Measurements from ENCODE around the gene MCM10.
"Not testable (repeated sequence)": the region's sequence is repeated elsewhere in the genome, so short reads cannot be mapped to it uniquely, and the experiment has no call there.

MCM10 gene

GRCh38 chr10:13222566-13222965 lies 61.2 kb downstream of the MCM10 start:
- DNase-seq, result no peak

- DNase-seq, result no peak
Observed at GRCh38 chr10:13223241-13223640, 61.9 kb downstream of the MCM10 start.

GRCh38 chr10:13224210-13224995 lies 63.0 kb downstream of the MCM10 start:
- no peak for DNase-seq

DNA sequence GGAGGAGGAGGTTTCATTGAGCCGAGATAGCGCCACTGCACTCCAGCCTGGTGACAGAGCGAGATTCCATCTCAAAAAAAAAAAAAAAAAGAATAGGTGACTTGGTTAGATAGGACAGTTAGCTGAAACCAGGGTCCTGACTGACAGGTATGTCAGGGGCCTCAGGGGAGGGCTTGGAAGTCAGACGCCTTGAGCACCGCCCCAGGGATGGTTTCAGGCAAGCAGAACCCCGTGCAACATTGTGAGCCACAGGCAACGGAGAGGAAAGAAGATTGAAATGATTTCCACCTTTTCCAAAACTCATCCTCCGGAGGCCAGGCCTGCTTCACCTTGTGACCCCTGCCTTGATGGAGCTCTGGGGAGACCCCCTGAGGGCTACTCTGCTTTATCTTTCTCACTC lies 64.2 kb downstream of the MCM10 start:
- no peak for DNase-seq

GRCh38 chr10:13227031-13227430 lies 65.7 kb downstream of the MCM10 start:
- DNase-seq, result no peak

- DNase-seq, result no peak
Observed at GRCh38 chr10:13231190-13231589, 69.8 kb downstream of the MCM10 start.

DNA sequence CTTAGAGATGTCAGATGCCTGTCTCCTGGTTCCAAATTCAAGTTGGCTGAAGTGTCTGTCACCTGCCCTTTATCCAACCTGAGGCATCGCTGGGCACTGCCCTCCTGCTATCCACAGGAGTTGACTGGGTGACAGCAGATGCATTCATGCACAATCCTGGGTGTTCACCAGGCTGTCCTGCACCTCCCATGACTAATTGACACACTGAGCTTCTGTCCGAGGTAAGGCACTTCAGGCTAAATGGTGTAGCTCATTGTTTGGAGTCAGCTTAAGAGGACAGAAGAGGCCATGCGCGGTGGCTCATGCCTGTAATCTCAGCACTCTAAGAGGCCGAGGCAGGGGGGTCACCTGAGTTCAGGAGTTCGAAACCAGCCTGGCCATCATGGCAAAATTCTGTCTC lies 70.5 kb downstream of the MCM10 start:
- DNase-seq, result no peak

DNA sequence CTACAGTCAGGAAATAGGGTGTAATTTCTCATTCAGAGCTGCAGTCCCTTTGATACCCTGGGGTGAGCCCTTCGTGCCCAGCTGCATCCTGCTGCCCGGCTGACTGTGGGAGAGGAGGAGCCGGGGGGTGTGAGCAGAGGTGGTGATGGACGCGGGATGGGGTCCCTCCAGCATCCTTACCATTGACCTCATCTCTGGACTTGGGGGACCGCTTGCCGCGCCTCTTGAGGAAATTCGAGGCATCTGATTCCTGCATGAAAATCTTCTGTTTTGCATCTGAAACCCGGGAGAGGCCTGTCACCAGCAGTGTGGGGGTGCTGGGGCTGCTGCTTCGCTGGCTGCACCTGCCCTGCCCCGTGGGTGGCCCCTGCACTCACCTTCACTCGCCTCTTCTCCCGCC lies 72.0 kb downstream of the MCM10 start:
- no peak for DNase-seq

- DNase-seq, result no peak
Observed at GRCh38 chr10:13234172-13234571, 72.8 kb downstream of the MCM10 start, which contains the start of gene UCMA. TSS of gene UCMA (minus strand) at chr10:13234374. CDS start at chr10:13234258, 116 bp downstream.

DNA sequence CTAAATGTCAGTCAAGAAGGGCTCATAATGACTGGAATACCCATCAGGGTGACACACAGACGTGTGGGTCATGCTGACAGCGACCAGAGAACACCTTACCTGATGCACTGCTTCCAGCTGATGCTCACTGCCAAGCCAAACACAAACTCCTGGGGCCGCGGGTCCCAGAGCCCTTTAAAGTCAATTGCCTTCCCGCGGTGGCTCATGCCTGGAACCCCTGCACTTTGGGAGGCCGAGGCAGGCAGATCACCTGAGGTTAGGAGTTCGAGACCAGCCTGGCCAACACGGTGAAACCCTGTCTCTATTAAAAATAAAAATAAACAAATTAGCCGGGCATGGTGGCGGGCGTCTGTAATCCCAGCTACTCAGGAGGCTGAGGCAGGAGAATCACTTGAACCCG lies 73.4 kb downstream of the MCM10 start:
- DNase-seq, result not testable (repeated sequence)

DNA sequence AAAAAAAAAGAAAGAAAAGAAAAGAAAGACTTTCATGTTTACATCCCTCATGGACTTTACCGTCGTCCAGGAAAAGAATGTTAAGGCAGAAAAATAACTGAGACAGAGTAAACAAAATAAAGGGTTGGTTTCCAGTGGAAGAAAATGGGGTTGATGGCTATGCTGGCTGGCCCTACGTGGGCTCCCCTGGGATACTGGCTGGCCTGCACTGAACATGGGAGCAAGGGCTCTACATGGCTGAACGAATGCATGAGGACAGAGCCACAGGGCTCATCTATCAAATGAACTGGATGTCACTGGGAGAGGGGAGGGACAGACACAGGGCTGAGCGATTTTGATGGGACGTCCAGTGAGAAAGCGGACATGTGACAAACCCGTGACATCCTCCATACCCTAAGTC lies 75.3 kb downstream of the MCM10 start:
- DNase-seq, result no peak

- no peak for DNase-seq
Observed at GRCh38 chr10:13238271-13239077, 77.1 kb downstream of the MCM10 start.

- DNase-seq, result no peak
Observed at GRCh38 chr10:13239923-13240322, 78.6 kb downstream of the MCM10 start.

DNA sequence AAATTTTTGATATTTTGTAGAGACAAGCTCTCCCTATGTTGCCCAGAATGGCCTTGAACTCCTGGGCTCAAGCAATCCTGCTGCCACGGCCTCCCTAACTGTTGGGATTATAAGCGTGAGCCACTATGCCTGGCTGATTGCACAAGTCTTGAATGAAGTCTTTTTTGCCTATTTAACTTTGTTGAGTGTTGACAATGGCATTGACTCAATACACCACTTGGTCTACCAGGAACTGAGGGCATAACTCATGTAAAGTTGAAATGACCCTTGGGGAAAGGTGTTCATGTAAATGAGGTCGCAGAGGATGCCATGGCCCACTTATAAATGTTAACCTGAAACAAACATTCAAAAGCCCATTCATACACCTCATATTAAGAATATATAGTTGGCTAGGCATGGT lies 80.3 kb downstream of the MCM10 start:
- DNase-seq, result no peak

DNA sequence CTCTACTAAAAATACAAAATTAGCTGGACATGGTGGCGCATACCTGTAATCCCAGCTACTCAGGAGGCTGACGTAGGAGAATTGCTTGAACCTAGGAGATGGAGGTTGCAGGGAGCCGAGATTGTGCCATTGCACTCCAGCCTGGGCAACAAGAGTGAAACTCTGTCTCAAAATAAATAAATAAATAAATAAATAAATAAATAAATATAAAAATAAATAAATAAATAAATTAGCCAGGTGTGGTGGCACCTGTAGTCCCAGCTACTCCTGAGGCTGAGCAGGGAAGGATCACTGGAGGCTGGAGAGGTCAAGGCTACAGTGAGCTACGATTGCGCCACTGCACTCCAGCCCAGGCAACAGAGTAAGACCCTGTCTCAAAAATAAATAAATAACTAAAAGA lies 80.9 kb downstream of the MCM10 start:
- not testable (repeated sequence) for DNase-seq

- no peak for DNase-seq
Observed at GRCh38 chr10:13247246-13247645, 85.9 kb downstream of the MCM10 start.

DNA sequence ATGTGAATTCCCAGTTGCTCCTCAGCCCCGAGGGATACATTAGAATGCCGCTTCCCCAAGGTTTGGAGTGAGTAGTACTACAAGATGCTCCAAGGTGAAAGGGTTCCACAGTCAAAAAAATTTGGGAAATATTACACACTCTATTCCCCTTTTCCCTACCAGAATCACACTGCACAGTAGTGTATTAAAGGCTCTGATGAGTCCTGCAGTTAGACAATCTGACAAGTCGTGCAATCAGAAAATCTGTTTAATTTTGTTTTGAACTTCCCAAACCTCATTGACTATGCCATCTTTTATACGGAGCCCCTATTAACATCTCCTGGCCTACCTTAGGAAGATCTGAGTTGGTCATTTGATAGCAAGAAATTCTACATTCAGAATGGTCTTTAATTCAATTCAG lies 86.4 kb downstream of the MCM10 start:
- DNase-seq, result no peak

DNA sequence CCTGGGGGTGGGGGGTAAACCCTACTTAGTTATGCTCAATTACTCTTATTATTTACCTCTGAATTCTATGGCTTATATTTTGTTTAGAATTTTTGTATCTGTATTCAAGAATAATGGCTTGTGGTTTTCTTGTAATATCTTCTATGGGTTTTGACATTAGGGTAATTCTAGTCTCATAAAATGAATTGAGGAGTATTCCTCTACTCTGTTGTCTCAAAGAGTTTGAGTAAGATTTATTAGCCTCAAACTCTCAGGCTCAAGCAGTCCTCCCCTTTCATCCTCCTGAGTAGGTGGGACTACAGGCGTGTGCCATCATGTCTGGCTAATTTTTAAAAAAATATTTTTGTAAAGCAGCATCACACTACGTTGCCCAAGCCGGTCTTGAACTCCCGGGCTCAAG lies 92.4 kb downstream of the MCM10 start:
- no peak for DNase-seq

DNA sequence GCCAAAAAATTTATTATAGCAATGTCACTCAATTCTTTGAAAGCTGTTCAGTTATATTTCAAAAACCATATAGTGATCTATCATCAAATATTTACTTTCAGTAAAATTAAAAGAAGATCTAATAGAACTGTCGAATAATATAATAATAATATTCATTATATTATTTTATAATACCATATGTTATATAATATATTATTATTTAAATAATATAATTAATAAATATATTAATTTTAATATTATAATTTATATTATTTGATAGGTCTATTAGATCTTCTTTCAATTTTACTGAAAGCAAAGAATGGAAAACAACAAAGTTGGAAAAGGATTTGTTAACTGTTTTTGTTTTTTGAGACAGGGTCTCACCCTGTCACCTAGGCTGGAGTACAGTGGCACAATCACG lies 95.3 kb downstream of the MCM10 start:
- DNase-seq, result no peak

DNA sequence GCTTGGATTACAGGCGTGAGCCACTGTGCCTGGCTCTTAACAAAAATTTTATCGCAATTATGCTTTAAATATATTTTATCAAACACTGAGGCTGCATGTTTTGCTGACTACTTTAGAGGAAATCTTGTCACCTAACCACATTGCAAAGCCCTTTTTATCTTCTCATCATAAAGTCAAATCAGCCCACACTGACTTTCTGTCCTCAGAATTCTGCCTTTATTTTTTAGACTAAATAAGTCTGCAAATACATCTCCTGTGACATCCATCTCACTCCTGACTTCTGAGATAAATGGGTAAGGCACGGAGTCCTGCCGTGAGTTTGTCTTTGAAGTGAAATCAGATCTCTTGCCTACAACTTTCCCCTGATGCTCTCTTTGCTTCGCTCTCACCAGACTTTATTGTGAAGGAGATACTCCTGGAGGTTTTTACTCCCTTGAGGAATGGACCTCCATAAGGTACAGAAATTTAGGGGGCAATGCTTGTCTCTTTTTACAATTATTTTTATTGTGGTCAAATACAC lies 96.3 kb downstream of the MCM10 start:
- DNase-seq, result no peak

Data from NCI-H1105 treated with DMSO at 0.1 percent for 48 hours (cell line).